Caco-2 (cell line): ENCODE measurements around the gene NRDC. TPM values are rescaled to one million over a fixed set of nuclear protein-coding genes. Genes with fewer than 3 reads are reported as not detected.
"Not testable (repeated sequence)": the region's sequence is repeated elsewhere in the genome, so short reads cannot be mapped to it uniquely, and the experiment has no call there.

ENCODE experiments used
- BruUV-seq: library from RNA; stranded (reverse); fragments of 400-500 nt; replicated peaks from 2 replicates; lab custom pipeline; 2021; lab: Mats Ljungman, UMichigan
- CTCF ChIA-PET: fragments of 300-600 bp; sonication (Branson Sonifier 250); formaldehyde crosslinking; loops from one replicate; lab custom pipeline; 2022; ENCODE audit warnings: antibody characterized with exemption; lab: Charles Lee
- POLR2A ChIA-PET: fragments of 300-600 bp; sonication (Branson Sonifier 250); formaldehyde crosslinking; loops from one replicate; lab custom pipeline; 2022; ENCODE audit warnings: antibody characterized with exemption; lab: Charles Lee
- DNase-seq, 2 experiments: peaks; one replicate each; pipeline versions ENCODE4 v3.0.0 to v3.0.0-alpha.2; 2020 to 2022
- H3K27me3 ChIP-seq: replicated peaks from 2 replicates; pipeline ENCODE4 v1.6.0; 2011; ENCODE audit warnings: low read length; ENCODE audit not compliant: control insufficient read depth, insufficient read depth
- H3K36me3 ChIP-seq: 2 replicates; pipeline ENCODE4 v1.5.1; 2011; ENCODE audit warnings: low read length; ENCODE audit not compliant: control insufficient read depth, insufficient read depth
- H3K4me1 ChIP-seq: fragments of 250-450 bp; sonication (Bioruptor Pico); 2 replicates; pipeline ENCODE4 v1.5.1; 2020; ENCODE audit warnings: mild to moderate bottlenecking
- H3K4me3 ChIP-seq: 2 replicates; pipeline ENCODE4 v1.5.1; 2011; ENCODE audit warnings: low read depth, mild to moderate bottlenecking, control low read depth, low read length
- H3K9me3 ChIP-seq: fragments of 250-450 bp; sonication (Bioruptor Pico); 2 replicates; pipeline ENCODE4 v1.5.1; 2020; ENCODE audit warnings: mild to moderate bottlenecking, moderate library complexity
- H3K27ac Mint-ChIP-seq: one replicate; pipeline ENCODE4 v1.8.0; 2022; ENCODE audit warnings: mixed read lengths; ENCODE audit not compliant: unreplicated experiment
- H3K27me3 Mint-ChIP-seq: one replicate; pipeline ENCODE4 v1.8.0; 2022; ENCODE audit warnings: mixed read lengths; ENCODE audit not compliant: insufficient read depth, unreplicated experiment
- H3K36me3 Mint-ChIP-seq: one replicate; pipeline ENCODE4 v1.8.0; 2022; ENCODE audit warnings: mild to moderate bottlenecking, mixed read lengths; ENCODE audit not compliant: insufficient read depth, unreplicated experiment
- H3K4me1 Mint-ChIP-seq: one replicate; pipeline ENCODE4 v1.8.0; 2022; ENCODE audit warnings: low read depth, mixed read lengths; ENCODE audit not compliant: unreplicated experiment
- H3K4me3 Mint-ChIP-seq: one replicate; pipeline ENCODE4 v1.8.0; 2022; ENCODE audit warnings: mild to moderate bottlenecking, moderate library complexity, mixed read lengths; ENCODE audit not compliant: unreplicated experiment
- H3K9me3 Mint-ChIP-seq: one replicate; pipeline ENCODE4 v1.8.0; 2022; ENCODE audit warnings: mixed read lengths; ENCODE audit not compliant: unreplicated experiment
- CTCF ChIP-seq, 2 experiments: fragments of 200-600 bp in 1 of 2; IDR thresholded peaks; 1 replicate in 1 of 2; 2 replicates in 1 of 2; pipeline versions ENCODE4 v1.5.1 to v1.8.0; 2011 to 2022; ENCODE audit warnings: antibody characterized with exemption in 1 of 2, control low read depth in 1 of 2, inconsistent platforms in 1 of 2, low read depth in 1 of 2, low read length in 1 of 2, mild to moderate bottlenecking in 1 of 2, moderate library complexity in 1 of 2; ENCODE audit not compliant: insufficient read depth in 1 of 2, severe bottlenecking in 1 of 2, unreplicated experiment in 1 of 2
- intact Hi-C: fragments of 100-400 bp; cut with micrococcal nuclease; formaldehyde crosslinking; loops from one replicate; pipeline ENCODE4 v1.10.0; 2022; ENCODE audit not compliant: unreplicated experiment
- total RNA-seq: library from RNA; stranded (reverse); gene quantifications from 2 replicates; pipeline ENCODE4 v1.2.3, GENCODE V29; 2022

NRDC gene
- total RNA-seq, 1 experiment from 2014 or later: 109 TPM

- BruUV-seq: no TSS peak
- peaks cover 6% of the 10 kb centered on the region for H3K4me1 Mint-ChIP-seq
- no peaks in the 10 kb centered on the region for H3K9me3 Mint-ChIP-seq
- H3K4me1 ChIP-seq: no peaks in the 10 kb centered on the region; the same call in 1 of the 2 replicates
- no peaks in the 10 kb centered on the region for H3K27me3 ChIP-seq
- DNase-seq: no peak
- ChIA-PET CTCF (no interaction called here), POLR2A (no interaction called here)
- no peaks in the 10 kb centered on the region for H3K36me3 ChIP-seq
- no peaks in the 10 kb centered on the region for H3K27me3 Mint-ChIP-seq
- H3K27ac Mint-ChIP-seq: no peak overlapping the region
- no peak overlapping the region for H3K4me3 Mint-ChIP-seq
- H3K4me3 ChIP-seq: no peak overlapping the region
- intact Hi-C loops: no loop called here
- peaks cover 18% of the 10 kb centered on the region for H3K36me3 Mint-ChIP-seq
- H3K9me3 ChIP-seq: no peaks in the 10 kb centered on the region
- no peak for TF ChIP-seq CTCF (IDR thresholded peaks at IDR 0.05; ENCODE audit: insufficient read depth in 1 of 2, low read depth in 1 of 2, low read length in 1 of 2, severe bottlenecking in 1 of 2, unreplicated experiment in 1 of 2)
Observed at GRCh38 chr1:51819810-51820209, 58.7 kb downstream of the NRDC start.

GRCh38 chr1:51819021-51819420 is 59.5 kb downstream of the NRDC start:
- H3K27ac Mint-ChIP-seq, H3K27me3 Mint-ChIP-seq, CTCF ChIA-PET, H3K27me3 ChIP-seq, POLR2A ChIA-PET, H3K4me3 ChIP-seq, H3K36me3 ChIP-seq, BruUV-seq, H3K4me1 Mint-ChIP-seq, H3K4me1 ChIP-seq, DNase-seq, intact Hi-C loops, H3K9me3 Mint-ChIP-seq, H3K4me3 Mint-ChIP-seq, H3K9me3 ChIP-seq: not testable (repeated sequence)
- H3K36me3 Mint-ChIP-seq: peaks cover 23% of the 10 kb centered on the region

GRCh38 chr1:51818487-51818886 is 60.0 kb downstream of the NRDC start:
- intact Hi-C loops: no loop called here
- Mint-ChIP-seq H3K27ac (no peak overlapping the region), H3K36me3 (peaks cover 28% of the 10 kb centered on the region), H3K4me3 (no peak overlapping the region), H3K4me1 (peaks cover 6% of the 10 kb centered on the region), H3K27me3 (no peaks in the 10 kb centered on the region), H3K9me3 (no peaks in the 10 kb centered on the region)
- Histone ChIP-seq H3K4me1 (no peaks in the 10 kb centered on the region; the same call in 1 of the 2 replicates), H3K27me3 (no peaks in the 10 kb centered on the region), H3K36me3 (no peaks in the 10 kb centered on the region), H3K9me3 (no peaks in the 10 kb centered on the region), H3K4me3 (no peak overlapping the region)
- POLR2A ChIA-PET: no interaction called here
- no TSS peak for BruUV-seq
- CTCF ChIA-PET: no interaction called here
- DNase-seq: no peak
- no peak for TF ChIP-seq CTCF (IDR thresholded peaks at IDR 0.05; ENCODE audit: insufficient read depth in 1 of 2, low read depth in 1 of 2, low read length in 1 of 2, severe bottlenecking in 1 of 2, unreplicated experiment in 1 of 2)

GRCh38 chr1:51814513-51814912 is 64.0 kb downstream of the NRDC start:
- no TSS peak for BruUV-seq
- CTCF ChIA-PET: no interaction called here
- no peaks in the 10 kb centered on the region for H3K36me3 ChIP-seq
- TF ChIP-seq CTCF (IDR thresholded peaks at IDR 0.05; ENCODE audit: insufficient read depth in 1 of 2, low read depth in 1 of 2, low read length in 1 of 2, severe bottlenecking in 1 of 2, unreplicated experiment in 1 of 2): no peak
- intact Hi-C loops: no loop called here
- no peak overlapping the region for H3K4me3 ChIP-seq
- Mint-ChIP-seq H3K36me3 (peaks cover 35% of the 10 kb centered on the region), H3K9me3 (no peaks in the 10 kb centered on the region), H3K27ac (no peak overlapping the region), H3K4me3 (no peak overlapping the region), H3K4me1 (peaks cover 6% of the 10 kb centered on the region), H3K27me3 (no peaks in the 10 kb centered on the region)
- no peaks in the 10 kb centered on the region; the same call in 1 of the 2 replicates for H3K4me1 ChIP-seq
- H3K9me3 ChIP-seq: no peaks in the 10 kb centered on the region
- POLR2A ChIA-PET: no interaction called here
- DNase-seq: no peak
- no peaks in the 10 kb centered on the region for H3K27me3 ChIP-seq
